WI38 (cell line): ENCODE data around the gene ARHGAP11B.
"Not testable (repeated sequence)": the region's sequence is repeated elsewhere in the genome, so short reads cannot be mapped to it uniquely, and the experiment has no call there.

Experiments used
- H3K4me3 ChIP-seq: 2 replicates; pipeline ENCODE4 v1.5.1; 2011; ENCODE audit warnings: low read depth, mild to moderate bottlenecking, control low read depth, low read length
- CTCF ChIP-seq: IDR thresholded peaks from 2 replicates; pipeline ENCODE4 v1.5.1; 2012; ENCODE audit warnings: low read depth, mild to moderate bottlenecking, control low read depth, low read length

ARHGAP11B gene

DNA sequence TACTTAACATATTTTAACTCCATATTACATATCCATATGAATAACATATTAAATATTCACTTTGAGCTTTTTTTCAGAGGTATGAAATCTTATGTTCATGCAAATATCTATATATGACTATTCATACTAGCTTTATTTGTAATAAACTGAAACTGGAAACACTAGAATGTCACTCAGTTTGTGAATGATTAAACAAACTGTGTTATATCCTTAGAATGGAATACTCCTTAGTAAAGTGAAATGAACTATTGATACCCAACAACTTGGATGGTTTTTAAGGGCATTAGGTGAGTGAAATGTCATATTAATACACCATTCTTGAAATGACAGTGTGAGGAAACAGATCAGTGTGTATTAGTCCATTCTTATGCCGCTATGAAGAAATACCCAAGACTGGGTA, 45.4 kb downstream of the ARHGAP11B start:
- H3K4me3 ChIP-seq = no peak overlapping the region
- TF ChIP-seq CTCF = no peak

DNA sequence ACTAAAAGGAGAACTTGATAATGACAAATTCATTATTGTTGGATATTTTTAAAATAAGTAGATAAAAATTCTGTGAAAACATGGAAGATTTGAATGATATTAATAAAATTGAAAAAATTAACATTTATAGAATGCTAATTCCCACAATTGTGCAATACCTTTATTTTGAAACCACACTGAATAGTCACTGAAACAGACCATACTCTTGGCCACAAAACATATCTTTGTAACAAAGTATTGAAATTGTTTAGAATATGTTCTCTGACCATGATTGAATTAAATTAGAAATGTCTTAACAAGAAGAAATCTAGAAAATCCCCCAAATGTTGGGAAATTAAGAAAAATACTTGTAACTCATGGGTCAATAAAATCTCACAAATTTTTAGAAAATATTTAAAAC, 49.2 kb downstream of the ARHGAP11B start:
- no peak overlapping the region for H3K4me3 ChIP-seq
- TF ChIP-seq CTCF = no peak

GRCh38 chr15:30675891-30676290, 50.0 kb downstream of the ARHGAP11B start:
- H3K4me3 ChIP-seq = not testable (repeated sequence)

DNA sequence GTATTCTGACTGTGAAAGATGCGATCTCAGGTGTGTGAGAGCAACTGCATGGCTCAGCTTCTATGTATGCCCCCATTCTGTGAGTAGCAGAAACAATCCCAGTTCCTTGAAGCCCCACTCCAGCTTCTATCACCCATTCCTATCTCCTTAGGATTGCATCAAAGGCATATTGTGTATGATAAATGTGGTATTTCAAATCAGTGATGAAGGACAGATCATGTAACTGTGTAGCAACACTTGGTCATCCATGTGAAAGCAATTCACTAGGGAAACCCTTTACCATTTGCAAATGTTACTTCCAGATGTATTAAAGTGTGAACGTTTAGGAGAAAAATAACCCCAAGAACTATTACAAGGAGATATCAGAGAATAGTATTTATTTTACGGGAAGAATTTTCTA, 55.1 kb downstream of the ARHGAP11B start:
- not testable (repeated sequence) for H3K4me3 ChIP-seq

GRCh38 chr15:30685709-30686285, 59.9 kb downstream of the ARHGAP11B start:
- not testable (repeated sequence) for H3K4me3 ChIP-seq

DNA sequence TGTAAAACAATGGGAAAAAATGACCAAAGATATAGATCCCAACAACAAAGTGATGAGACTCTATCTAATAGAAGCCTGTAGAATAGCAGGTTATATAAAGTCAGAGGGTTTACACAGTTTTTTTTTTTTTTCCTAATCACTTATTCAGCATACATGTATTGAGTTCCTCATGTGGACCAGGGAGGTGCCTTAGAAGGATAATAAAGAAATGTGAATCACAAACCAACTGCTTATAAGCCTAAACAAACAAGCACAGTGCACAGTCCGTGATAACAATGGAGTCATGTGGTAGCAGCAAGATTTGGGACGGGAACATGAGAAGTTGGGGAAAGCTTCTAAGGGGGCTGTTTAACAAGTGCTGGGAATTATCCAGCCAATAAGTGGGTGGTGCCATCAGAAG, 60.7 kb downstream of the ARHGAP11B start:
- not testable (repeated sequence) for H3K4me3 ChIP-seq
